ENCODE results near the gene GDI1. TPM values are rescaled to one million over a fixed set of nuclear protein-coding genes. Genes with fewer than 3 reads are reported as not detected.
A peak's percentile ranks its signal among the peaks of the same experiment; 100 is the strongest.

The GDI1 gene
- total and polyA plus RNA-seq, 9 of the 15 experiments (the other 6 are each of a cell fraction or from before 2014, with no cell fraction given), result 0.97 to 82.6 (median 37.5) TPM

GRCh38 chrX:154484255-154485149, 47.5 kb downstream of the GDI1 start (continued):
- TF ChIP-seq HMGXB4 (CRISPR knock-in tag; IDR thresholded peaks at IDR 0.05) (no peak), TEAD2 (tag; IDR thresholded peaks at IDR 0.05) (no peak), RBBP5 (IDR thresholded peaks at IDR 0.05; ENCODE audit: borderline replicate concordance, insufficient read depth, low read length, poor library complexity, severe bottlenecking) (no peak), NFXL1 (CRISPR knock-in tag; IDR thresholded peaks at IDR 0.05) (no peak), PTTG1 (tag; IDR thresholded peaks at IDR 0.05; ENCODE audit: low read depth) (no peak), CBX3 (IDR thresholded peaks at IDR 0.05; ENCODE audit: borderline replicate concordance in 1 of 2, low read length in 2 of 2) (no peak), SIN3A (IDR thresholded peaks at IDR 0.05; ENCODE audit: borderline replicate concordance in 2 of 2, control insufficient read depth in 1 of 2, low read depth in 2 of 2, low read length in 2 of 2) (peak; percentile 16 to 62; a peak in 2 of 4 replicates), E4F1 (CRISPR knock-in tag; IDR thresholded peaks at IDR 0.05; ENCODE audit: borderline replicate concordance) (no peak), ZNF766 (CRISPR knock-in tag; conservative IDR thresholded peaks at IDR 0.05) (no peak), SETDB1 (IDR thresholded peaks at IDR 0.05; ENCODE audit: low read length) (no peak), ZNF232 (CRISPR knock-in tag; IDR thresholded peaks at IDR 0.05) (no peak), CUX1 (CRISPR knock-in tag; IDR thresholded peaks at IDR 0.05) (no peak), ZNF41 (CRISPR knock-in tag; conservative IDR thresholded peaks at IDR 0.05) (no peak), PHB2 (IDR thresholded peaks at IDR 0.05; ENCODE audit: low read depth) (no peak)
